ENCODE data around the gene IRS1. TPM values are rescaled to one million over a fixed set of nuclear protein-coding genes. Genes with fewer than 3 reads are reported as not detected.

Gene IRS1, protein sequence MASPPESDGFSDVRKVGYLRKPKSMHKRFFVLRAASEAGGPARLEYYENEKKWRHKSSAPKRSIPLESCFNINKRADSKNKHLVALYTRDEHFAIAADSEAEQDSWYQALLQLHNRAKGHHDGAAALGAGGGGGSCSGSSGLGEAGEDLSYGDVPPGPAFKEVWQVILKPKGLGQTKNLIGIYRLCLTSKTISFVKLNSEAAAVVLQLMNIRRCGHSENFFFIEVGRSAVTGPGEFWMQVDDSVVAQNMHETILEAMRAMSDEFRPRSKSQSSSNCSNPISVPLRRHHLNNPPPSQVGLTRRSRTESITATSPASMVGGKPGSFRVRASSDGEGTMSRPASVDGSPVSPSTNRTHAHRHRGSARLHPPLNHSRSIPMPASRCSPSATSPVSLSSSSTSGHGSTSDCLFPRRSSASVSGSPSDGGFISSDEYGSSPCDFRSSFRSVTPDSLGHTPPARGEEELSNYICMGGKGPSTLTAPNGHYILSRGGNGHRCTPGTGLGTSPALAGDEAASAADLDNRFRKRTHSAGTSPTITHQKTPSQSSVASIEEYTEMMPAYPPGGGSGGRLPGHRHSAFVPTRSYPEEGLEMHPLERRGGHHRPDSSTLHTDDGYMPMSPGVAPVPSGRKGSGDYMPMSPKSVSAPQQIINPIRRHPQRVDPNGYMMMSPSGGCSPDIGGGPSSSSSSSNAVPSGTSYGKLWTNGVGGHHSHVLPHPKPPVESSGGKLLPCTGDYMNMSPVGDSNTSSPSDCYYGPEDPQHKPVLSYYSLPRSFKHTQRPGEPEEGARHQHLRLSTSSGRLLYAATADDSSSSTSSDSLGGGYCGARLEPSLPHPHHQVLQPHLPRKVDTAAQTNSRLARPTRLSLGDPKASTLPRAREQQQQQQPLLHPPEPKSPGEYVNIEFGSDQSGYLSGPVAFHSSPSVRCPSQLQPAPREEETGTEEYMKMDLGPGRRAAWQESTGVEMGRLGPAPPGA (N-terminal part only)
- 17.8 TPM for total RNA-seq
- long read RNA-seq, full-length matches to known transcripts, result 14 of 28 reads
- long read RNA-seq, partial matches to known transcripts, result 0 of 28 reads
- long read RNA-seq, other reads (novel, unspliced or antisense), result 14 of 28 reads

DNA sequence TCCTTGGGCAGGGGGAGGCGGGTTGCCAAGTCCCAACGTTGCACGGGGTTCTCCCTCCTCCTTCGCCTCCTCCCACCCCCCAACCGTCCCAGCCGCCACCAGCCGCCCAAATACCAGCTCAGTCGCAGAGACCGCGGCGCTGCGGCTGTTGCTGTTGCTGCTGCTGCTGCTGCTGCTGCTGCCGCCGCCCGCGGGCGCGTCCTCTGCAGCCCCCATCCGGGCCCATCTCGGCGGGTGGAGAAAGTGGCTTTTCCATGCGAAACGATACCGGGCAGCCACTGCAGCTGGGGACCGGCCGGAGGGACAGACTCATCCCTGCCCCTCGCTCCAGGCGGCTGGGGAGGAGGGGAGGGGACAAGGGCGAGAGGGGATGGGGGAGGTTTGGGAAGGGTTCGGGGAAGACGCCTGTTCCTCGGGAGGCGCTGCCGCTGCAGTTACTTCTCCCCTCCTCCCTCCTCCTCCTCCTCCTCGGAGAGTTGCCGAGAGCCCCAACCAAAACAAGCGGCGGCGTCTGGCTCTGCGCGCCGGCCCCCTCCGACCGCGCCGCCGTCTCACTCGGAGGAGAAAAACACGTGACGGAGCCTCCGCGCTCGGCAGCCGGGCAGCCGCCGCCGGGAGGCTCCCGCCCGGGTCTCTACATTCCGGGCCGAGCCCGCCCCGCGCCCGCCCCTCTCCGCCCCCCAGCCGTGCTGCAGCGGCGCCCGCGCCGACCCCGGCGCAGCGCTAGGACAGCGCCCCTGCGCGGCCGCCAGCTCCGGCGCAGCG lies at the start of gene IRS1:
TSS of gene IRS1 (minus strand) at position 610 of the 765 bp plus-strand sequence. CDS start 1,082 bp downstream, outside the sequence.
- peak; percentile 74 for DNase-seq
- Histone ChIP-seq H3K4me1 (peaks cover 76% of the 10 kb centered on the region), H3K9me3 (replicated peaks) (no peaks in the 10 kb centered on the region), H3K27ac (replicated peaks) (peak within 1 kb of the TSS; percentile 95), H3K36me3 (peaks cover 4% of the 10 kb centered on the region), H3K27me3 (ENCODE audit: low read depth) (no peaks in the 10 kb centered on the region), H3K4me3 (peak within 1 kb of the TSS; percentile 89)
- TF ChIP-seq, protein P1, sequence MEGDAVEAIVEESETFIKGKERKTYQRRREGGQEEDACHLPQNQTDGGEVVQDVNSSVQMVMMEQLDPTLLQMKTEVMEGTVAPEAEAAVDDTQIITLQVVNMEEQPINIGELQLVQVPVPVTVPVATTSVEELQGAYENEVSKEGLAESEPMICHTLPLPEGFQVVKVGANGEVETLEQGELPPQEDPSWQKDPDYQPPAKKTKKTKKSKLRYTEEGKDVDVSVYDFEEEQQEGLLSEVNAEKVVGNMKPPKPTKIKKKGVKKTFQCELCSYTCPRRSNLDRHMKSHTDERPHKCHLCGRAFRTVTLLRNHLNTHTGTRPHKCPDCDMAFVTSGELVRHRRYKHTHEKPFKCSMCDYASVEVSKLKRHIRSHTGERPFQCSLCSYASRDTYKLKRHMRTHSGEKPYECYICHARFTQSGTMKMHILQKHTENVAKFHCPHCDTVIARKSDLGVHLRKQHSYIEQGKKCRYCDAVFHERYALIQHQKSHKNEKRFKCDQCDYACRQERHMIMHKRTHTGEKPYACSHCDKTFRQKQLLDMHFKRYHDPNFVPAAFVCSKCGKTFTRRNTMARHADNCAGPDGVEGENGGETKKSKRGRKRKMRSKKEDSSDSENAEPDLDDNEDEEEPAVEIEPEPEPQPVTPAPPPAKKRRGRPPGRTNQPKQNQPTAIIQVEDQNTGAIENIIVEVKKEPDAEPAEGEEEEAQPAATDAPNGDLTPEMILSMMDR (IDR thresholded peaks at IDR 0.05; ENCODE audit: borderline replicate concordance), result peak; percentile 59
- intact Hi-C loops (cut with micrococcal nuclease), result no loop called here

DNA sequence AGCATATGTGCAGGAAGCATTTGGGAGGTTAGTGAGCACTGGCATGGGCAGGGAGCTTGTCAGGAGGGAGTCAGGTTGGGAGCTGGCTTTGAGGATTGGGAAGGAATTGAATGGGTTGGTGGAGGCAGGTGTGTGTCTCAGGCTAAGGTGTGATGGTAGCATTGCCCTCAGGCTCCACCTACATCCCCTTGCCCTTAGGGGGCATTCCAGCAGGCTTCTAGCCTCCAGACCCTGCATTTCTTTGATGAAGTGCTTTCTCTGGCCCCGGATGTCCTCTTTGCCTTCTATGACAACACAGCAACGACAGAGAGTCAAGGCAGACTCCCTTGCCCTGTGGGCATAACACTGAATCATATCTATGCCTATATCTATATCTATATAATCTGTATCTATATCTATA lies 49.7 kb upstream of the IRS1 start:
- TF ChIP-seq, protein P1 (IDR thresholded peaks at IDR 0.05; ENCODE audit: borderline replicate concordance), result no peak
- Histone ChIP-seq H3K9me3 (replicated peaks) (no peaks in the 10 kb centered on the region), H3K36me3 (no peaks in the 10 kb centered on the region), H3K27me3 (ENCODE audit: low read depth) (no peaks in the 10 kb centered on the region), H3K4me1 (peaks cover 15% of the 10 kb centered on the region), H3K27ac (replicated peaks) (no peak overlapping the region), H3K4me3 (no peak overlapping the region)
- no peak for DNase-seq
- intact Hi-C loops (cut with micrococcal nuclease), result no loop called here

DNA sequence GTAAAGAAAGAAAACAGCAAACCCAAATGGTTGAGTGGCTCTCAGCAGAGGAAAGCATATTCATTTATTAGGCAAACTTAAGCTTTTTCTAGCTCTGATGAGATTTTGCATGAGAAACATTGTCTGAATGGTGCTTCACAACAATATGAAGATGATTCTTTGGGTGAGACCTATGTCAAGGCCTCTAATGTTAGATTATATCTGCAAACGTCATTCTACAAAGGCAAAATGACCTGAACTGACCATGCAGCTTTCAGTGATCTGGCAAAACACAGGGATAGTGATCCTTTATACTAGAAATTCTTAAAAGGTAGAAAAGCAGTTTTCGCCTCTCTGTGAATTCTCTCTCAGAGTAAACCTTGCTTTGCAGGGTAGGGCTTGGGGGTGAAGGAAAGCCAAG lies 47.9 kb upstream of the IRS1 start:
- no peak for DNase-seq
- Histone ChIP-seq H3K4me3 (no peak overlapping the region), H3K4me1 (peaks cover 15% of the 10 kb centered on the region), H3K36me3 (no peaks in the 10 kb centered on the region), H3K9me3 (replicated peaks) (peaks cover 1% of the 10 kb centered on the region), H3K27ac (replicated peaks) (no peak overlapping the region), H3K27me3 (ENCODE audit: low read depth) (no peaks in the 10 kb centered on the region)
- TF ChIP-seq, protein P1 (IDR thresholded peaks at IDR 0.05; ENCODE audit: borderline replicate concordance), result no peak
- intact Hi-C loops (cut with micrococcal nuclease), result no loop called here

DNA sequence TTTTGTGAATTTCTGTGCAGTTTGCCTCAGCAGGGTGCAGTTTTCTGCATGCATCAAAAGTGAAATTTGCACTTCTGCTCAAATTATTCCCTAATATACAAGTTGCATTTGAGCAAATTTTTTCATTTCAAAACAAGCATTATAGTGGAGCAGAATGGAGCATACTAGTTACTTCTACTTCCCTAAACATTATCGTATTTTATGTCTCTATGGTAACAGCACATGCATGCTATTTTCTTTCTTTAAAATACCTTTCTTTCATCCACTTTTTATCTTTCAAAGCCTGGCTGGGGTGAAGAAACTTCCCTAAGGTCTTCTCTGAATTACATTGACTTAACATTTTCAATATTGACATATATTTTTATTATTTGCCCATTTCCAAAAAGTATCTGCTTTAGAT lies 47.5 kb upstream of the IRS1 start:
- peaks cover 15% of the 10 kb centered on the region for H3K4me1 ChIP-seq
- peaks cover 4% of the 10 kb centered on the region for H3K9me3 ChIP-seq (replicated peaks)
- DNase-seq, result no peak
- intact Hi-C loops (cut with micrococcal nuclease), result no loop called here
- TF ChIP-seq, protein P1 (IDR thresholded peaks at IDR 0.05; ENCODE audit: borderline replicate concordance), result no peak
- no peak overlapping the region for H3K4me3 ChIP-seq
- H3K27ac ChIP-seq (replicated peaks), result no peak overlapping the region
- no peaks in the 10 kb centered on the region for H3K36me3 ChIP-seq
- no peaks in the 10 kb centered on the region for H3K27me3 ChIP-seq (ENCODE audit: low read depth)

All from left ventricle myocardium inferior (tissue), 1 donor.